ENCODE measurements around the gene PTPRN. TPM values are rescaled to one million over a fixed set of nuclear protein-coding genes. Genes with fewer than 3 reads are reported as not detected.

Gene PTPRN
- total and polyA plus RNA-seq, 8 donors = 6.3 to 220 (median 37.0) TPM

DNA sequence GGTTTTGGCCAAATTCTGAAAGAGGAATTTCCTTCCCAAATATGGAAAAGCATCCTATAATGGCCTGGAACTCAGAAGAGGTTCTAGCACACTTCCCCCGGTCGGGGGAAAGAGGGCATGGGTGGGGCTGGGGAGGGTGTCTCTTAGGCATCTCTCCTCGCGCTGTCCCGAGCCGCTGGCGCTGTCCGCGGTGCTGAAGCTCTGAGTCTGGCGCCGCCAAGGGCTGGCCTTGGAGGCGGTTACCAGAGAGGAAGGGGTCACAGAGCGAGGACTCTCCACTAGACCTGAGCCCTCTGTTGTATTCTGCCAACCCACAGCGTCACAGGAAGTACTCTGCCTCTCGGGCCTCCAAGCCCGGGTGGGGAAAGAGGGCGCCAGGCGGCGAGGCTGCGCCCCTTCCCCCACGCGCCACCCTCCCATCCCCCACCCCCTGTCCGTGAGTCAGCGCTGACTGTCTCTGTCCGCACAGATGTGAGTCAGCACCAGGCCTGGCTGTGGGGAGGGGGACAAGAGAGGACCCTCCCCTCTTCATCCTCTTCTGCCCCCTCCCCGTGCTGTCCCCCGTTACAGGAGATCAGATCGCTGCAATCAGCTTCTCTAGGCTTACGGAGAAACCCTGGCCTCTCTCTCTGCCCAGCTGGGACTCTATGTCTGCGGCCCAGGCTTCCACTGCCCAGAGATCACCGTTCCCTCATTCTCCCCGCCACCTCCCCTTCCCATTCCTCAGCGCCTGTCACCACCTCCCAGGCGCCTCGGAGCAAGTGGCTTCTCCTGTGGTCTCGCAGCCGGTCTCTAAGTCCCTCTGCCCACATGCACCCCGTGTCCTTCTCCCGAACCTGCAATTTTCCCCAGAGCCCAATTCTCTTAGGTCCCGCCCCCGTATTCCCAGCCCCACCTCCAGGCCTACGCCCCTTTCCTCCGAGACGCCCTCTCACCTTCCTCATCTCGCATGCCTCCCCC is 779 bp downstream of the PTPRN start:
- Histone ChIP-seq H3K27me3 (peaks cover 0 to 13% (median 2%) of the 10 kb centered on the region in 4 donors), H3K27ac (no peak overlapping the region), H3K4me3 (peak overlapping the region in 1 of 4 donors; percentile 6), H3K36me3 (no peaks in the 10 kb centered on the region), H3K4me1 (no peaks in the 10 kb centered on the region), H3K9me3 (no peaks in the 10 kb centered on the region)
- FAIRE-seq (no peak), DNase-seq (peak in 5 of 6 donors; percentile 53 to 89 (median 77)), ATAC-seq (peak; percentile 79 to 97 (median 84))
- TF ChIP-seq, protein P1, sequence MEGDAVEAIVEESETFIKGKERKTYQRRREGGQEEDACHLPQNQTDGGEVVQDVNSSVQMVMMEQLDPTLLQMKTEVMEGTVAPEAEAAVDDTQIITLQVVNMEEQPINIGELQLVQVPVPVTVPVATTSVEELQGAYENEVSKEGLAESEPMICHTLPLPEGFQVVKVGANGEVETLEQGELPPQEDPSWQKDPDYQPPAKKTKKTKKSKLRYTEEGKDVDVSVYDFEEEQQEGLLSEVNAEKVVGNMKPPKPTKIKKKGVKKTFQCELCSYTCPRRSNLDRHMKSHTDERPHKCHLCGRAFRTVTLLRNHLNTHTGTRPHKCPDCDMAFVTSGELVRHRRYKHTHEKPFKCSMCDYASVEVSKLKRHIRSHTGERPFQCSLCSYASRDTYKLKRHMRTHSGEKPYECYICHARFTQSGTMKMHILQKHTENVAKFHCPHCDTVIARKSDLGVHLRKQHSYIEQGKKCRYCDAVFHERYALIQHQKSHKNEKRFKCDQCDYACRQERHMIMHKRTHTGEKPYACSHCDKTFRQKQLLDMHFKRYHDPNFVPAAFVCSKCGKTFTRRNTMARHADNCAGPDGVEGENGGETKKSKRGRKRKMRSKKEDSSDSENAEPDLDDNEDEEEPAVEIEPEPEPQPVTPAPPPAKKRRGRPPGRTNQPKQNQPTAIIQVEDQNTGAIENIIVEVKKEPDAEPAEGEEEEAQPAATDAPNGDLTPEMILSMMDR (IDR thresholded peaks at IDR 0.05) = no peak
- intact Hi-C loops (cut with DNase I) = loop anchor here in 2 of 3 donors (10.0 kb wide), 2 partner anchors 144 to 274 kb away; partner anchors contain the start of gene NHEJ1 (in 1 of the 2)
- 5 to 6% methylated on average over 43 to 45 of the region's 45 CpGs for WGBS, 2 donors

DNA sequence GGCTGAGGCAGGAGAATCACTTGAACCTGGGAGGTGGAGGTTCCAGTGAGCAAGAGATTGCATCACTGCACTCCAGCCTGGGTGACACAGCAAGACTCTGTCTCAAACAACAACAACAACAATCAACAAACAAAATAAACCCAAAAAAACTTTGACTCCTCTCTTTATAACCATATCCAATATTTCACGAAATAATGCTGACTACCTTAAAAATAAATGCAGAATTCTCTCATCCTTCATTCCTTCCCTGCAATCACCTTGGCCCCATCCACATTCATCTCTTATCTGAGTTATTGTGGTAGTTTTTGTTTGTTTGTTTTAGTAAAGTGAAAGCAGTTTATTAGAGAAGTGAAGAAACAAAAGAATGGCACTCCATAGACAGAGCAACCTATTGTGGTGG is 3.2 kb downstream of the PTPRN start:
- H3K27me3 ChIP-seq = peaks cover 0 to 13% (median 2%) of the 10 kb centered on the region in 4 donors
- no peaks in the 10 kb centered on the region for H3K36me3 ChIP-seq
- intact Hi-C loops (cut with DNase I) = loop anchor here in 2 of 3 donors (10.0 kb wide), 2 partner anchors 141 to 271 kb away; partner anchors contain the start of gene NHEJ1 (in 1 of the 2)
- no peaks in the 10 kb centered on the region for H3K9me3 ChIP-seq
- no peak overlapping the region for H3K4me3 ChIP-seq
- no peak overlapping the region for H3K27ac ChIP-seq
- ATAC-seq (no peak), FAIRE-seq (no peak), DNase-seq (no peak)
- WGBS, 2 donors = 50% methylated on average over 1 of the region's 1 CpG
- H3K4me1 ChIP-seq = no peaks in the 10 kb centered on the region
- TF ChIP-seq, protein P1 (IDR thresholded peaks at IDR 0.05) = no peak

DNA sequence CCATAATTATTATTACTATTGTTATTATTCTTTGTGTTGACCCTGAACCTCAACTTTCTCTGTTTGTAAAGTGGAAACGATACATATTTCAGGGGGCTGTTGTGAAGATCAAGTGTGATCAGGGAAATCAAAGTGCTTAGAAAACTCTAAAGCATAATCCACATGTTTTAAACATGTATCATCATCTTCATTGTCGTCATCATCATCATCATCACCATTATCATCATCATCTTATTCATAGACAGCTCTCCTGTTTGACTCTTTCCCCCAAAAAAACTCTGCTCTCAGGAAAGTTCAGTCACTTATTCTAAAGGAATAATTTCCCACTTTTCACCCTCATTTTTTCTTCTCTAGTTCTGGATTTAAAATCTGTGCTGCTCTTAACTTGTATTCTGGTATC is 5.0 kb downstream of the PTPRN start:
- FAIRE-seq (no peak), DNase-seq (no peak), ATAC-seq (no peak)
- no peaks in the 10 kb centered on the region for H3K9me3 ChIP-seq
- H3K27me3 ChIP-seq = peaks cover 0 to 5% (median 0%) of the 10 kb centered on the region in 4 donors
- 23 to 55% methylated on average over 2 of the region's 2 CpGs for WGBS, 2 donors
- intact Hi-C loops (cut with DNase I) = loop anchor here in 2 of 3 donors (10.0 kb wide), 2 partner anchors 139 to 269 kb away; partner anchors contain the start of gene NHEJ1 (in 1 of the 2)
- no peaks in the 10 kb centered on the region for H3K4me1 ChIP-seq
- H3K36me3 ChIP-seq = no peaks in the 10 kb centered on the region
- no peak overlapping the region for H3K4me3 ChIP-seq
- no peak overlapping the region for H3K27ac ChIP-seq
- TF ChIP-seq, protein P1 (IDR thresholded peaks at IDR 0.05) = no peak

DNA sequence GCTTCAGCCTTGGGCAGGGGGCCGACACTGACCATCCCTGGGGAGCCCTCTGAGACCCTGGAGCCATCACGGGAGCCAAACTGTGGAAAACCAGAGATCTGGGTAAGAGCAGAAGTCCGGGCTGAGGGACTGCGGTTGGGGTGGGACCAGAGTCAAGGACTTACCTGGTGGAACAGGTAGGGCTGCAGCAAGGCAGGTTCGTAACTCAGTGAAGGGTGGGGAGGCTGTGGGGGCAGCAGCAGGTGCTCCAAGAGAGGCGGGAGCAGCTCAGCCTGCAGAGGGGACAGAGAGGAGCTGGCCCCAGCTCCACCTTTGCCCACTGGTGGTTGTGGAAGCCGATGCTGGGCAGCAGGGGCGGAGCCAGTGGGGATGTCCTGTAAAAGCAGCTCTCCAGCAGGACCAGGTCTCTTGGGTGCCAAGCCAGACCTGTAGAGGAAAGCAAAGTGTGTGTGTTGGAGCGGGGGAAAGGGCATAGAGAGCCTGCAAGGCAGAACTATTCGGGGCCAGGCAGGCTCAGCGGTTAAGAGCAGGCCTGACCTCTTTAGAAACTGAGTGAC is 6.7 kb downstream of the PTPRN start:
- WGBS, 2 donors = 38 to 45% methylated on average over 11 of the region's 11 CpGs
- Histone ChIP-seq H3K4me3 (no peak overlapping the region), H3K27me3 (no peaks in the 10 kb centered on the region), H3K4me1 (no peaks in the 10 kb centered on the region), H3K36me3 (no peaks in the 10 kb centered on the region), H3K27ac (no peak overlapping the region), H3K9me3 (no peaks in the 10 kb centered on the region)
- TF ChIP-seq, protein P1 (IDR thresholded peaks at IDR 0.05) = no peak
- DNase-seq (no peak), FAIRE-seq (no peak), ATAC-seq (no peak)
- intact Hi-C loops (cut with DNase I) = loop anchor here in 2 of 3 donors (10.0 kb wide), 2 partner anchors 138 to 268 kb away; partner anchors contain the start of gene NHEJ1 (in 1 of the 2)
